GM10248 (cell line): ENCODE results near the gene CASP8.
A peak's percentile ranks its signal among the peaks of the same experiment; 100 is the strongest.
"Not testable (repeated sequence)": the region's sequence is repeated elsewhere in the genome, so short reads cannot be mapped to it uniquely, and the experiment has no call there.

Experiments used
- CTCF ChIA-PET: fragments of 300-600 bp; sonication (Branson Sonifier 250); formaldehyde crosslinking; extraction: SDS; loops from one replicate; lab custom pipeline; 2021; ENCODE audit warnings: antibody characterized with exemption; lab: Yijun Ruan, JAX
- POLR2A ChIA-PET: fragments of 350-650 bp; sonication (Branson Sonifier 250); formaldehyde crosslinking; extraction: SDS; loops from one replicate; lab custom pipeline; 2020; ENCODE audit warnings: antibody characterized with exemption; lab: Yijun Ruan, JAX
- DNase-seq: peaks from one replicate; pipeline ENCODE4 v3.0.0; 2012; ENCODE audit errors: extremely low spot score
- CTCF ChIP-seq: IDR thresholded peaks from 2 replicates; pipeline ENCODE4 v1.5.1; 2012; ENCODE audit warnings: mild to moderate bottlenecking, low read depth; ENCODE audit errors: extremely low read depth, missing control alignments, control extremely low read depth

Gene CASP8

GRCh38 chr2:201233192-201233811, 27.0 kb upstream of the CASP8 start:
- DNase-seq = peak; percentile 83
- ChIA-PET CTCF (interaction anchor here (0.6 to 3.6 kb wide), 46 partner anchors 10 to 761 kb away, joined by 3 to 95 read pairs (median 8); partner anchors contain the start of genes CASP10, CASP8, CLK1 and HYCC2), POLR2A (interaction anchor here (0.8 to 1.0 kb wide), 5 partner anchors 27 to 548 kb away, joined by 3 to 4 read pairs (median 3); partner anchors contain the start of genes ALS2, CASP8, CLK1 and STRADB)
- no peak for TF ChIP-seq CTCF

GRCh38 chr2:201233812-201234662, 26.3 kb upstream of the CASP8 start:
- ChIA-PET CTCF (interaction anchor here (0.6 to 3.6 kb wide), 29 partner anchors 9 to 409 kb away, joined by 3 to 95 read pairs (median 16); partner anchors contain the start of genes CASP10, CASP8, HYCC2 and NIF3L1), POLR2A (interaction anchor here (0.8 to 1.0 kb wide), 5 partner anchors 26 to 547 kb away, joined by 3 to 4 read pairs (median 3); partner anchors contain the start of genes ALS2, CASP8, CLK1 and STRADB)
- DNase-seq = no peak
- TF ChIP-seq CTCF = no peak

GRCh38 chr2:201234663-201235135, 25.6 kb upstream of the CASP8 start:
- CTCF ChIA-PET = interaction anchor here (0.6 to 3.6 kb wide), 10 partner anchors 14 to 330 kb away, joined by 3 to 95 read pairs (median 36); partner anchors contain the start of gene CASP10
- DNase-seq = no peak
- POLR2A ChIA-PET = no interaction called here
- no peak for TF ChIP-seq CTCF

- ChIA-PET CTCF (interaction anchor here (0.6 to 2.5 kb wide), 12 partner anchors 13 to 222 kb away, joined by 3 to 30 read pairs (median 4); partner anchors contain the start of gene CASP8), POLR2A (no interaction called here)
- peak; percentile 39 for DNase-seq
- TF ChIP-seq CTCF = peak; percentile 66
Measured at GRCh38 chr2:201235860-201236811, 24.2 kb upstream of the CASP8 start.

- DNase-seq = no peak
- POLR2A ChIA-PET = no interaction called here
- CTCF ChIA-PET = interaction anchor here (0.7 to 2.5 kb wide), 10 partner anchors 9 to 938 kb away, joined by 3 to 30 read pairs (median 5); partner anchors contain the start of gene CASP8
- no peak for TF ChIP-seq CTCF
Measured at GRCh38 chr2:201237486-201238123, 22.7 kb upstream of the CASP8 start.

- CTCF ChIA-PET, DNase-seq: not testable (repeated sequence)
- POLR2A ChIA-PET = interaction anchor here (0.6 kb wide), 1 partner anchor 20 kb away, joined by 3 read pairs; no protein-coding TSS in a partner anchor
Measured at GRCh38 chr2:201239167-201239935, 21.0 kb upstream of the CASP8 start.
